Measurements from ENCODE around the gene SMYD3.
A peak's percentile ranks its signal among the peaks of the same experiment; 100 is the strongest.
"Not testable (repeated sequence)": the region's sequence is repeated elsewhere in the genome, so short reads cannot be mapped to it uniquely, and the experiment has no call there.

Gene SMYD3

DNA sequence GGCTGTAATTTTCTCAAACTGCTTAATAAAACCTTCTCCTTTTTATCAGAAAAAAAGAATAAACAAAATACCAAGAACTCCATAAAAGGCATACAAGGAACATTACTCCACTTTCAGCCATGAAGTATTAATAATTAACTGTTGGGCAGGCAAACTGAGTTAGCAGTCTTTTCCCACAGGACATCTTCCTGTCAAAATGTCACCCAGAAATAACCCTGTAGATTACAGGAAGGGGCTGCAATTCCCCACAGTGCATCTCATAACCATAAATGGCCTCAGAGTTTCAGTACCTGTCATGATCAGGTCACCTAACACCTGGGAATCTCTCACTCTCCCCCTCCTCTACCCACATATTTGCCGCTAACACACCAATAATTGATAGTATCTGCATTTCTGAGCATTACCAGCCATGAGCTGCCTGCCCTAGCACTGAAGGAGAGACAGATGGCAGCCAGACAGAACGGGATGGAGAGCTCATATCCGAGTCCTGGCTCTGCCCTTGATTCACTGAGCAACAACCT lies 475.0 kb downstream of the SMYD3 start:
- no peak for DNase-seq (ENCODE audit: low read depth in 2 of 2)

DNA sequence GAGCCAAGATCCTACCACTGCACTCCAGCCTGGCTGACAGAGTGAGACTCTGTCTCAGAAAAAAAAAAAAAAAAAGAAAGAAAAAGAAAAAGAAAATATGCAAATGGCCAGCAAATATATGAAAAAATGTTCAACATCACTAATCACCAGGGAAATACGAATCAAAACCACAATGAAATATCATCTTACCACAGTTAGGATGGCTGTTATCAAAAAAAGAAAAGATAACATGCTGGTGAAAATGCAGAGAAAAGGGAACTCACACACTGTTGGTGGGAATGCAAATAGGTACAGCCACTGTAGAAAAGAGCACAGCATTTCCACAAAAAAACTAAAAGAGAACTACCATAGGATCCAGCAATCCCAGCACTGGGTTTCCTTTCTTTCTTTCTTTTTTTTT lies 477.5 kb downstream of the SMYD3 start:
- no peak for DNase-seq (ENCODE audit: low read depth in 2 of 2)

DNA sequence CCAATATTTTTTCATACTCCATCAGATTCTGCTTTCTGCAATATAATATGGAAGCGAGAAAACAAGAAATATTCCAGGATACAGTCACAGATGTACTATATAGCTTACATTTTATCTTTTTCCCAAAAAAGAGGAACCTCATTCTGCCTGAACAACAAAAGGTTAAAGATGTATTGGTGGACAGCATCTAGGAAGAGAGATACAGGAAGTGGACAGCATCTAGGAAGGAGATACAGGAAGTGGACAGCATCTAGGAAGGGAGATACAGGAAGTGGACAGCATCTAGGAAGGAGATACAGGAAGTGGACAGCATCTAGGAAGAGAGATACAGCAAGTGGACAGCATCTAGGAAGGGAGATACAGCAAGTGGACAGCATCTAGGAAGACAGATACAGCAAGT lies 483.0 kb downstream of the SMYD3 start:
- not testable (repeated sequence) for DNase-seq (ENCODE audit: low read depth in 2 of 2)

DNA sequence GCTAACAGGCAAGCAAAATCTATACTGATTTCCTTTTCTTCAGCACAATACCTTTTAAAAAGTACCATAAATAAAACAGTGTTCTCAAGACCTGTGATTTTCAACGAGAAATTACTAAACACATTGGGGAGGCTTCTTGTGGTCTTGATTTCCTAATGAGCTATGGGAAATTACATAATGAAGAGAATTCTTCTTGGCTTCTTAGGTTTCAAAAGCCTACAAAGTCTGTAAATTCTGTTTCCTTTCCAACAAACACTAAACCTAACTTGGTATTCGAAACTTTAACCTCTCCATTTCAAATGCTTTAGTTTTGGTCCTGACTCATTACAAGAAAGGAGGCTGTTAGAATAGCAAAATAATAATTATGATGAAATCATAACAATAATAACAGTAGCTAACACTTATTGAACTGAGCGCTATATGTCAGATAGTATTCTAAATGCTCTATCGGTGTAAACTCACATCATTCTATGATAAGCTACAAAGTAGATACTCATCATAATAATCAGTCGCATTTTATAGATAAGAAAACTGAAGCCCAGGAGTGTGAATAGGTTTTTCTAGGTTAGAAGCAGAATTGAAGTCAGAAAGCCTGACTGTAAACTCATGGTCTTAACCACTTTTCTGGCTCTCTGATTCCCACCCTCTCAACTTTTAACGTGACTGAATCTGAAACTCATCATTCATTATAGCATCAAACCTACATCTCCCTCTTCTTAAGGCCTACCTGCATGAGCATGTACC lies 486.7 kb downstream of the SMYD3 start:
- no peak for DNase-seq (ENCODE audit: low read depth in 2 of 2)

DNA sequence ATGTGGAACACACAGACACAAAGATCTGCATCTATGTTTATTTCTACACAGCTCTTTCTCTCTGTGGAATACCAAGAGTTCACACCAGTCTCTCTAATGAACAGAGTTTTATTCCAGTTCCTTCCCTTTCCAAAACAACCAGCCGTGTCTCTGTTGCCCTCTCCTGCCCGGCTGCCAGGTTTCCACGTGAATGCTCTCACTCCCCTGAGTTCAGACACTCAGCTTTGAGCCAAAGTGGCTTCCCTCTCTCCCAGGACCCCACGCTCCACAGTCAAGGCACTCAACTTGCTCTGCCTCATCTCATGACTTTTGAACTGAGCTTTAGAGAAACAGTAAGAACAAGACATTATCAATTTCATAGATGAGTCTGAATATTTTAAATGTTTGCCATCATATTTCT lies 488.9 kb downstream of the SMYD3 start:
- no peak for DNase-seq (ENCODE audit: low read depth in 2 of 2)

DNA sequence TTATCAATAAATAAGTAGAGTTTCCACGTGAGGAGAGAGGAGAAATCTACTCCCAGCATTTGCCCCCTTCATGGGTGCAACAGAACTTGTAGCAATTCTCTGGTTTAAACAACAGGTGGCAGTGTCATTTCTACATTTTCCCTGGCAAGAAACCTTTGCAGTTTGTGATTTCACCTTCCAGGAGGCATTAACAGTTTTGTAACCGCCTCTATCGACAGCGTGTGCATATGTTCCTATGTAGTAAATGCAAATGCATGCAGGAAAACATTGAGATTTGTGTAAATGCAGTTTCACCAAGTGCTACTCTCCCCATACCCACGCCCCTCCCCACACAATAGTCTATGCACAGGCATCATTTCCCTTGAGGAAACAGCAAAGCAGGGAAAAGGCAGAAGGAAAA lies 494.7 kb downstream of the SMYD3 start:
- no peak for DNase-seq (ENCODE audit: low read depth in 2 of 2)

DNA sequence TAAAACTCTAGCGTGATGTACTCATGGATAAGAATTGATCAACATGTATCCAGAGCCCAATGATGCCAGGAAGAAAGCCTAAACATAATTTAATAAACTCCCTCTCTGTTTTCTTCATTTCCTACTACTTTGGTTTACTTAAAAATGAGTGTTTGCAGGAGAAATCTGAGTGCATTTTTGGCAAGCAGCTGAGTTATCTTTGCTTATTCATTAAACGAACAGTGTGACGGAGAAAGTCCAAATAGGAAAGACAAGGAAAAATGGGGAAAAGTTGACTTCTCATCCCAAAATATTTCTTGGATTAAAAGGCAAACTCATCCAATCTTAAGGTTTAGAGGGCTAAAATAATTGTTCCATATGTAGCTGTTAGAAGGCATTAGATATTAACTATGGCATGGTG lies 496.7 kb downstream of the SMYD3 start:
- no peak for DNase-seq (ENCODE audit: low read depth in 2 of 2)

DNA sequence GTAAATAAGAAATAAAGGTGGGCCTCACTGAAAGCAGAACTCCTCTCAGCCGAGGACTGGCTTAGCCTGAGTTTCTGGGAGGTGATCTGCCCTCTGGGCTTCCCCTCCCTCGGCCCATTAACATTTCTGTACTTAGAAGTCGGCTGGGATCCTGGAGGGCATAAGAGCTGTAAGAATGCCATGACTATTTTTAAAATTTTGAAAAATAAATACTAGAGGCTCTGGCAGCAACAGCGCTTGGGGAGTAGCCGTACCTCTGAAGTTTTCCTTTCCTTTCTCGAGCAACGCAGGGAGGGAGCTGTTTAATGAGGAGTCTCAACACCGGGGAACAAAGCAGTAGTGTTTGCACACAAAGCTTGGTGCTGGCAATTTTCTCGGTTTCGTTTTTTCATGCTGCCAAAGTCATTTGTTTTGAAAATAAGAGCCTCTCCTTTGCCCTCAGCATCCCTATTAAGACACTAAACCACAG lies 498.7 kb downstream of the SMYD3 start:
- DNase-seq (ENCODE audit: low read depth in 2 of 2), result no peak

DNA sequence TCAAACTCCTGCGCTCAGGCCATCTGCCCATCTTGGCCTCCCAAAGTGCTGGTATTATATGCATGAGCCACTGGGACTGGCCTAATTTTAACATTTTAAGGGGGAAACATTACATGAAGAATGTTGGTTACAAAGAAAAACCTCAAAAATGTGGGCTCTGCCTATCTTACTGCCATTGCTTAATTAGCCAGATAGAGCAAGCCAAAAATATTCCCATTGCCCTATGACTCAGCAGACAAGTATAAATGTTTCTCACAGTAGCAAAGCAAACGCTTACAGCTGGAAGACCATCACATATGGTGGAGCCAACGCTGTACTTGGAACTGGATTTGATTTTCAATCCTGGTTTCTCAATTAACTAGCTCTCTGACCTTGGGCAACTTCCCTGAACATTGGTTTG lies 502.0 kb downstream of the SMYD3 start:
- DNase-seq (ENCODE audit: low read depth in 2 of 2), result no peak

DNA sequence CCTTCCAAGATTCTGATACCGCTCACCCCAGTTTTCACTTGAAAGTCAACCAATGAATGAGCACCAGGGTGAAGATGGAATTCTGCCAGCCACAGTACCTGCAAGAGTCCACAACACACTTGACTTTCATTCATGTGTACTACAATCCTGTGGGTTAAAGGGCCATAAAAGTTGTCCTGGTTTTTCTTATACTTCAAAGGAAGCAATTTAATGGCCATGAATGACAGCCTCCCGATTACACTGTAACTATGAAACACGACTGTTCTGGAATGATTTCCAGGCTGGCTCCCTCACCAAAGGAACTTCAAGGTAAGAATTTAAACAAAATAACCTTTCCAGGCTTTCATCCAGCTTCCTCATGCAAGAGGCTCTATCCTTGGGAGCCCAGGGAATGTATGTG lies 502.8 kb downstream of the SMYD3 start:
- DNase-seq (ENCODE audit: low read depth in 2 of 2), result no peak

DNA sequence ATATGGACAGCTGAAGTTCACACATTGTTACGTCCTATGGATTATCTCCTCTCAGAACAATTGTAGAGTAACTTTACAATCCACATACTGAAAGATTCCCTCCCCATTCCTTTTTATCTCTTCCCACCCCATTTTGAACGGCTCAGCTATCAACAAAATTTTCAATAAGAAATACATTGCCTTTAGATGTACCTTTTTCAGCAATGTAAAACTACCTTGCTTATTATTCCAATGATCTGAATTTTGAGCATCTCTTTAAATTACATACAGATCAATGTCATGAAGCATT lies 503.7 kb downstream of the SMYD3 start:
- no peak for DNase-seq (ENCODE audit: low read depth in 2 of 2)

DNA sequence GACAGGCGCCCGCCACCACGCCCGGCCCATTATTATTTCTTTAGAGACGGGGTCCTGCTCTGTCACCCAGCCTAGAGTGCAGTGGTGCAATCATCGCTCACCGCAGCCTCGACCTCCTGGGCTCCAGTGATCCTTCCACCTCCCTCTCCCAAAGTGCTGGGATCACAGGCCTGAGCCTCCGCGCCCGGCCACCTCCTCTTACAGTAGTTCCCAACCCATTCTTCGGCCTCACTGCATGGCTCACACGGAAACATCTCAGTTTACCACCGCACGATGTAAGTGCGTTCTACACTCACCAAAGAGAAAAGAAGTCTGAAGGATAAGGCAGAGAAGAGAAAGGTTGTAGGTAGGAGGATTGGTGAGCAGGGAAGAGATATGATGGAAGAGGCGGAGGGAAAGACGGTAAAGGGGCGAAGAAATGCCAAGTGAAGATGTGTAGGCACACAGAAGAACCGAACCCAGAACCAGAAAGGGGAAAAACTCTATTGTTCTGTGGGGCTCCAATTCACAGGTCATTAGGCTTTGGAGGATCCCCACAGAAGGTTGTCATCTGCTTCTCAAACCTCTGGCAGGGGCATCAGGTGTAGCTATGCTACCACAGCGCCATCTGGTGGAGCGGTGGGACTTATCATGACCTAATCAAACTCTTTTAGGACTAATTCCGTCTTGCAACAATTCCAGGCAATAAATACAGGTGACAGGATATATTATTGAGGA lies 504.2 kb downstream of the SMYD3 start:
- peak; percentile 70 to 87 for DNase-seq (ENCODE audit: low read depth in 2 of 2)

DNA sequence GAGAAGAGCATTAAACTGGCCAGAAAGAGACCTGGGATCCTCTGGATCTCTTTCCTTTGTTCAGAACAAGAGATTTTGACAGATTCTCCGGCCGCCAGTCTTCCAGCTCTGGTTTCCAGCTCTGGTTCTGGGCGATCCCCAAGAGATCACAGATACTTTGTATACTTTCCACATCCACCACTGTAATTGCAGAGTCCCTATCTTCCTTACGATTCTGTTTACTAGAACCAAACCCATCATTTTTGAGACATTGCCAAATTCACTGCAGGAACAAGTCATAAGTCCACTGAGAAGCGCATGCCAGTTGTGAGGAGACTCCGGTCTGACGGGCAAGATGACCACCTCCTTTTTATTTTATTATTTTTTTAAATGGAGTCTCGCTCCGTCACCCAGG lies 505.2 kb downstream of the SMYD3 start:
- no peak for DNase-seq (ENCODE audit: low read depth in 2 of 2)

DNA sequence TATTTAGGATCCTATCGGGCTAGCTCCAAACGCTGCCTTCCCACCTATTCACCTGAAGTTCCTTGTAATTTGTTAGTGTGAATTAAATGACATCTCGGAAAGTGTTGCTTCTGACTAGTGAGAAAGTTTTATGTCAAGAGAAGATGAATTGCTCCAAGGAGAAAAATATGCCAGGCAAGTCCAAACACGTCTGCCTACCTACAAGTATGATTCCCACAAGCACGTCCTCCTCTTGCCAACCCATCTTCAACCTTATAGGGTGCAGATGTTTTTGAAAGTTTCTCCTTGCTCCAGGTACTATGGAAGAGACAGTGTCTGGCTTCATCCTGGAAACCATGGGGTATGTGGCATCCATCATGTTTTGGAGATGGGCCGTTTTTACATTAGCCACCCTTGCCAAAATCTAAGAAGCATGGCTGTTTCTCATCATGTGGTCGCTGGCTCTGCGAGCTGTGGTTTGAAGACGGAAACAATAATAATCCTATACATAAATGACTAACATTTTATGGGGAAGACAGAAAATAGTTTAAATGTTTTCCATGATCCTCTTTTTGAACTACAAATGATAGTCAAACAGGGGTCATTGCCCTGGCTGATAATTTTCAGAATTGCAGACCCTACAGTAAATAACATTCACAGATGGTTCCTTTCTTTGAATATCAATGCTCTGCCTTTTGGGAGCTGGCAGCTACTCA lies 505.8 kb downstream of the SMYD3 start:
- DNase-seq (ENCODE audit: low read depth in 2 of 2), result no peak

DNA sequence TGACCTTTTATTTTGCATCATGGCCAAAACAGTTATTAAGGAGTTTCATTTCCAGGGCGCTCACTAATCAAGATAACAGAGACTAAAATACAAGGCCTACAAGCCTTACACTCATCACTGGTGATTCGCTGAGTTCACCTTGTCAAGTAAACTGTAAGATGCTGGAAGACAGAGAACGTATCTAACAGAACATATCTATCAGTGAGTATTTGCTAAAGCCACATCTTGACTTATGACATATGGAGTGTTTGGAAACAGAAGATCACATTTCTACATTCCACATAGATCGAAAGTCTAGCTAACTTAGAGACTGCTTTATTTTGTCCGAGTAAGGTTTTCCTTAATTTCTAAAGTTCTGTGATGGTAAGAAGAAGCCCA lies 506.5 kb downstream of the SMYD3 start:
- DNase-seq (ENCODE audit: low read depth in 2 of 2), result no peak

DNA sequence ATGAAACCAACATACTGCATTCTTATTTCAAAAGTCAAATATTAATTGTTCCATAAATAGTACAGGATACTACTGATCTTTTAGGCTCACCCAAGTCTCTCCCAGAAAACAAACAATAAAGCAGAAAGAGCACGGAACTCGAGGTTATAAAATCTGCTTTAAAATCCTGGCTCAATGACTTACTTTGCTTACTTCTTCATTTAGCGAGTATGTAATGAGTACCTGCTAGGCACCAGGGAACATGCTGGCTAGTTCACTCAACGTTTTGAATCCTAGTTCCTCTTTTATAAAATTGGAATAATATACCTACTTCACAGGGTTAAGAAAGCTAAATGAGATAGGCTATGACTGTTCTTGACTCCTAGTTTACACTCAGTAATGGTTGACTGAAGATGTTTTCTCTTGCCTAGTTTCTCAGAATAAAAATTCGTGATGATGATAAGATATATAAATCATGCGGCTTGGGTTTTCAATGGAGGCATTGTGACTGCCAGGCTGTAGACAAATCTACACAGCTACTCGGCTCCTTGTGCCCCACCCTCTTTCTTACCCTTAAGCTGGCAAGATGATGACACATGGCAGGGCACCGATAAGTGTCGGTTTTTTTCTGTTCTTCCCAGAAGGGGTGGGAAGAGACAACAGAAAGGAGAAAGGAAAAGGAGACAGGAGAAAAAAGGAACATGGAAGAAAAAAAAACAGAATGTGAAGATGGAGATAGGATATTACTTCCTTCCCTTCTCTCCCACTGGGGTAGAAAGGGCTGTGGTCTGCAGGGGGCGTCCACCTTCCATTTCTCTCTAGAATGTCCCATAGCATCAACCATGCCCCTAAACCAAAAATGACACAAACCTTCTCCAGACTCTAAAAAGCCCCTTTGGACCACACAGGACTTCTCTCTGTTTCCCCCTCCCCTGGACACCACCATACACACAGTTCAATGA lies 507.1 kb downstream of the SMYD3 start:
- DNase-seq (ENCODE audit: low read depth in 2 of 2), result no peak

DNA sequence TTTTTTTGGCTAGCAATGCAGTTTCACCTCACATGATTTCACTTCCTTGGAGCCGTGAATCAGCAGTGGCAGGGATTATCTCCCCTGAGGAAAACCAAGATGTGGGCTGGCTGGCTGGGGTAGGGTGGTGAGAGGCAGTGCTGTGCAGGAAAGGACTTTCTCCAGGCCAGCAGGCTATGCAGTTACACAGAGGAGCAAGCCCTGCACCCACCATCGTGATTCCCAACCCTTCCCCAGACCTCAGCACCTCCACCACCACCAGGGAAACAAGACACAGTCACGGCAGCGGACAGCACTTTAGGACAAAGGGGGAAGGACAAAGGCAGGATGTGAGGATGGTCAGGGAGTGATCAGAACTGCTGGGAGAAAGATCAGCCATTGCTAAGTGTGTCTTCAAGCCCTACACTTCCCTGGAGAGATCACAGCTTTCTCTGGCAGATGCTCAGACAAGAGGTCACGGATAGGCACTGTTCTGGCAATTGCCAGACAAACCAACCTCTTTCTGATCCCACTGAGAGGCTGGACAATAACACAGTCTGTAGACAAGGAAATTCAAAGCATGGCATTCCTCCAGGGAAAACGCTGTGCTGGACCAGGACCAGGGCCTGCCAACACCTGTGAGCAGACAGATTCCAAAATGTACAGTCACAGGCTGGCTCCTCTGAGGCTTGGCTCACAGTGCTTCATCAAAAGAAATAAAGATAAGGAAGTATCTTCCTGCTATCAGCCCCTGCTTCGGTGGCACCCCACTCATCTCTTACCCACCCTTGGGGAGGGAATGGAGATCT lies 509.4 kb downstream of the SMYD3 start:
- DNase-seq (ENCODE audit: low read depth in 2 of 2), result no peak

DNA sequence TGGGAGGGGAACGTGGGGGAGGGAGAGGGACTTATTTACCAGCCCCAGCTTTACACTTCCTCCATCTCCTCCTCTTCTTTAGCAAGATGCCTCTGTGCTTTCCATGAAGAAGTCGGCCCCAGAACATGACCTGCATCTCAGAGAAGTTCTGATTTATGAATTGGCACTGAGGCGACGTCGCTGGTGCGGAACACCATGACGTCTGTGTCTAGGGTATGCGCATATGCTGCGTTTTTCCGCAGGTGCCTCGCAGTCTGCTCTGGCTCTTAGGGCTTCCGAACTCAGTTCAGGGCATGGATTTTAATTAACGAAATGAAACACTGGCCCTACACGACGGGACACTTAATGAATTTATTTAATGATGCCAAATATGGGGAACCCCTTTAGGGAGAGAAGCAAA lies 510.3 kb downstream of the SMYD3 start:
- DNase-seq (ENCODE audit: low read depth in 2 of 2), result no peak

DNA sequence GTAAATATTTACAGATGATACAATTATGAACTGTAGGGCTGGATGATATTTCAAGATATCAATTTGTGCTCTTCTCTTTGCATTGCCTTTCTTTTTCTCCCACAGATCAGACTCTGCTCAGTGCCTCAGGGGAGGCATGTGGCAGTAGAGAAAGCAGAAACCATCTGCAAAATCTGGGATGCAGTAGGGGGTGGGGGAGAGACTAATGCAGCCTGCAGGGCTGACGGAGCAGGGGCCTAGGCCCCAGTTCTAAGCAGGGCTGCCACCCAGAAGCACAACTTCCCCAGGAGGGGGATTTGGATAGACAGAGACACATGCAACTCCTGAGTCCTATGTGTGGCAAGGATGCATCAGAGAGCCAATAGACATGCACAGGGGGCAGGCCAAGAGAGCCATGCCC lies 511.6 kb downstream of the SMYD3 start:
- no peak for DNase-seq (ENCODE audit: low read depth in 2 of 2)

DNA sequence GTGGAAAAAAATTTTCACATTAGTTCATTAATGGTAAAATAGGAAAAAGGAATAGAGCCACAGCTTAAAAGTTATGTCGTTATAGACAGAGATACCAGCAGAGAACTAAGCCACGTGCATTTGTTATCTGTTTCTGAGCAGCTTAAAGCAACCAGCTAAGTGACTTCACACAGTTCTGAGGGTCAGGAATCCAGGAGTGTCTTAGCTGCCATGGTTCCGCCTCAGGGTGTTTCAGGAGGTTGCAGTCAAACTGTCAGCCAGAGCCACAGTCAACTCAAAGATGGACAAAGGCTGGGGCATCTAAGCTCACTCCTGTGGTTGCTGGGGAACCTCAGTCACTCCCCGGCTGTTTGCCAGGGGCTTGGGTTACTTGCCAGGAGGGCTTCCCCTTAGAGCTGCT lies 515.8 kb downstream of the SMYD3 start:
- no peak for DNase-seq (ENCODE audit: low read depth in 2 of 2)

Measured in stimulated activated CD4-positive, alpha-beta T cell treated with anti-CD3 and anti-CD28 coated beads, Interleukin-4, amount 100 ng/mL, for 48 hours (primary cell).